Renal pelvis (tissue), 12 donors: ENCODE measurements around the gene OR11A1. TPM values are rescaled to one million over a fixed set of nuclear protein-coding genes. Genes with fewer than 3 reads are reported as not detected.

ENCODE experiments used
- DNase-seq: peaks from one replicate; pipeline ENCODE4 v3.0.0-alpha.2; 2013
- long read RNA-seq, 16 experiments: transcript quantifications; one replicate each; lab custom pipeline, GENCODE V29; 2026
- polyA plus RNA-seq, 3 donors: library from polyadenylated mRNA; unstranded; fragments of 120-200 nt; gene quantifications; one replicate each; pipeline ENCODE4 v1.2.1, GENCODE V29; 2013; ENCODE audit not compliant: insufficient read length in 3 of 3

OR11A1 gene
- polyA plus RNA-seq = not detected
- long read RNA-seq, donor 1 = 0 reads
- long read RNA-seq, donor 2 = 0 reads
- long read RNA-seq, donor 3 = 0 reads
- long read RNA-seq, donor 4 = 0 reads
- long read RNA-seq, donor 5 = 0 reads
- long read RNA-seq, donor 6 = 0 reads
- long read RNA-seq, donor 7, partial matches to known transcripts = 0 of 1 reads
- long read RNA-seq, donor 7, other reads (novel, unspliced or antisense) = 0 of 1 reads
- long read RNA-seq, donor 8 = 0 reads
- long read RNA-seq, donor 9 = 0 reads
- long read RNA-seq, donor 10 = 0 reads
- long read RNA-seq, donor 11 = 0 reads
- long read RNA-seq, donor 12 = 0 reads
- long read RNA-seq, donor 13 = 0 reads
- long read RNA-seq, donor 14 = 0 reads
- long read RNA-seq, donor 15 = 0 reads
- long read RNA-seq, donor 16 = 0 reads

DNA sequence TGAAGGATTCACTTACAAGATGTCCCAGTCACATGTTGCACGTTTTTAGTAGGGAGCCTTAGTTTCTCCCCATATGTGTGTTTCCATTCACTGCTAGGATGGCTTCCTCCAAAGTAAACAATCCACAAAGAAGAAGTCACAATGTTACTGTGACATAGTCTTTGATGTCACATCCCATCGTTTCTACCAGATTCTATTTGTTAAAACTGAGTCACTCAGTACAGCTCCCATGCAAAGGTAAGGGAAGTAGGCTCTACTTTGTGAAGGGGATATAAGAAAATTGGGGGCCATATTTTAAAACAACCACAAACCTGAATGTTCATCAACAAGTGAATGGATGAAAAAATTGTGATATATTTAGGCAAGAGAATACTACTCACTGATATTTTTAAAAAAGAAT, at the start of gene OR11A1, which contains the start of gene OR2H1:
TSS of gene OR11A1 (minus strand) at position 101 of the 400 bp plus-strand sequence. CDS start 29,430 bp downstream, outside the sequence.
TSS of gene OR2H1 (plus strand) at position 185 of the 400 bp plus-strand sequence. CDS start 4,615 bp downstream, outside the sequence.
- DNase-seq = no peak

DNA sequence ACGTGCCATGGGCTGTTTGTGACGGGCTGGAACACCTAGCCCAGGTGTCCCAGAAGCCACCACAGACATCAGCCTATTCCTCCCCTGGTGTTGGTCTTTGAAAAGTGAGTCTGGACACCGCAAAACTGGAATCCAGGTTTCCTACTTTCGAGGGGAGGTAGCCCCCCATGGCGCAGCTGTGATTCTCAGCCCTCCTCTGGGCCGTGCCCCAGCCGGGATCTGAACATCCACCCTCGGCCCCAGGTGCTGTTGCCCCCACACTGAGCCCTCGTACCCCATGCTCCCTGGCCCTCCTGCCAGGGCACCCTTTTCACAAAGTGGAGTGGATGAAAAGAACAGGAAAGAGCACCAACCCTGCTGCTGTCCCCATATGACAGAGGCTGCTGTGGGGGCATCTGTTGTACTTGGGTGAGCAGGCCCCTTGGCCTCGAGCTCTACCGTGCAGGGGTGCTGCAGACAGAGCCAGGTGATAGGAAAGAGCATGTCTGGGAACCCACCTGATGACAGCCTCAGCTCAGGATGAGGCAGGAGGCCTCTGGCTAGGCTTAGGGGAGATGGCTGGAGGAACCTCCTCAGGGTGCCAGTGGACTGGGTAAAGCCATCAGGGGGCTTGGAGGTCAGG, 49.7 kb upstream of the OR11A1 start:
- no peak for DNase-seq

- DNase-seq = no peak
Observed at GRCh38 chr6:29505808-29506207, 48.9 kb upstream of the OR11A1 start.

DNA sequence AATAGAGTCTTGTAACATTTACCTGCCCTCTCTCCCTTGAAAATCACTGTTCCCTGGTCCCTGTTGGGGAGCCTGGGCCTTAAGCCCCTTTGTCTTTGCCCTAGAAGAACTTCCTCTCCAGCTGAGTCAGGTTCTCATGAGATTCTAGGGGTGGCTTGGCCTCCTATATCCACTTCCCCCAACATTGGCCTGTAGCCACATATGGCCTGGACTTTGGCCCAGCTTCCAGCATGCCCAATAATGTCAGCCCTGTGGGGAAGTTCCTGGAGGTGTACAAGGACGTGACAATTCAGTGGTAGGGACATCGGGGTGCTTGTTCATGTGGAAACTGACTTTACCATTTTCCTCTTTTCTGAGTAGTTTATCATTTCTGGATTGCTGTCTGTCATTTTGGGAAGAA, 48.1 kb upstream of the OR11A1 start:
- no peak for DNase-seq

DNA sequence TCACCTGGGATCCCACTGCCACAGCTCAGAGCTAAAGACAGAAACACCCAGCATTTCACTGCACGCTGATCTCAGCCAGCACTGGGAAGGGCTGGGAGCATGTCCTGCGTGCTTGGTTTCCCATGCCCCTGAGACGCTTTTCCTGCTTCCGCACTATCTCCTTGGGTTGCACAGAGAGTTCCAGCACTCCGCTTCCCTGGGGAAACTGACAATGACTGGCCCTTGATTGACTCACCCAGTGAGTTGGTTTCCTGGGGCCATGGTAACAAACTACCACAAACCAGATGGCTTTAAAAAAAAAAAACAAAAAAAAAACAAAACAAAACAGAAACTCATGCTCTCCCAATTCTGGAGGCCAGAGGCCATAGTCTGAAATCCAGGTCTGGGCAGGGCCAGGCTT, 45.7 kb upstream of the OR11A1 start:
- no peak for DNase-seq

DNA sequence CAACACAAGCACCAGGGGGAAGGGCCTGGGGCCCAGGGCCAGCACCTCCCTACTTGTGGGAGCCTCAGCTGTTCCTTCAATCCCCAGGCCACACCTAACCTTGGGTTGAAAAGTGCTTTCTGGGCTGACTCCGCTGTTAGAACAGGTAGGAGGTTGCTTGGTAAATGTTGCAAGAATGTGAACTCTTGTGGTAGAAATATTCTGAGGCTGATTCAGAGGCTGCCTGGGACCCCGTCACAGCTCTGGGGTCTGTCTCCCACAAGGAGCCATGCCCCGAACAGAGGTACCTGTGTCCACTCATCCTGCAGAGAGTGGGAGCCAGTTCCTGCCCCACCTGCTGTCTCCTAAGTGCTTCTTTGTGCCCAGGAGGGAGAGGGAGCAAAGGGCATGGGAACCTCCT, 45.3 kb upstream of the OR11A1 start:
- DNase-seq = no peak

DNA sequence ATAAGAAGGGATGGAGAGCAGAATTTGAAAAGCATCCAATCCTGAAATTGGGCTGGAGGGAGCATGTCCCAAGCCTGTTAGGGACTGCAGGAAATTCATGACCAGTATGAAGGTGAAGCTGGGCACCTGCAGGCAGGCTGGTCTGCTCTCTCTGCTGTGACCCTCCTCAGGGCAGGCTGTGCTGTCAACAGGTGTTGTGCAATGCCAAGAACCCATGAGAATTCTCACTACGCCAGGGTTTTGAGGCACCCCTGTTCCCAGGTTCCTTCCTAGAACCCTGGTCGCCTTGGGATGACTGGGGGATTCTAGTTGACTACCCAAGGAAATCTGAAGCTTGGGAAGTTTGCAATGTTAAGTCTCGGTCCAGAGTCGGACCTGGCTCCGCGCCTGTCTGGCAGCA, 44.2 kb upstream of the OR11A1 start:
- no peak for DNase-seq

GRCh38 chr6:29500594-29500993, 43.7 kb upstream of the OR11A1 start:
- no peak for DNase-seq

DNA sequence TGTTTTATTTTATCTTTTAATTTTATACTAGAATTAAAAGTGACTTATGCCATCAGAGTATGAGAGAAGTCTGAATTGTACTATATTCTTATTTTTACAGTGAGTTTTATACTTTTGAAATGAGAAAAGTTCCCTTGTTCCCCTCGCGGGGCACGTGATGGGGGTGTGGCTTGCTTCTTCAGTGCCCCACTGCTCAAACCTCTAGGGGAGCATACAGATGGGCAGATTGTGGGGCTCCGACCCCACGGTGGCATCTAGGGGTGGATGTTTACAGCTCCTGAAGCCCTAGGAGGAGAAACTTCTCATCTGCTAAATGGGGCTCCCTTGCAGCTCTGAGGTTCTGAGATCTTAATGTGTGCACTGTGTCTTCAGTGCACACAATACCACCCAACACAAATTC, 42.8 kb upstream of the OR11A1 start:
- DNase-seq = no peak

DNA sequence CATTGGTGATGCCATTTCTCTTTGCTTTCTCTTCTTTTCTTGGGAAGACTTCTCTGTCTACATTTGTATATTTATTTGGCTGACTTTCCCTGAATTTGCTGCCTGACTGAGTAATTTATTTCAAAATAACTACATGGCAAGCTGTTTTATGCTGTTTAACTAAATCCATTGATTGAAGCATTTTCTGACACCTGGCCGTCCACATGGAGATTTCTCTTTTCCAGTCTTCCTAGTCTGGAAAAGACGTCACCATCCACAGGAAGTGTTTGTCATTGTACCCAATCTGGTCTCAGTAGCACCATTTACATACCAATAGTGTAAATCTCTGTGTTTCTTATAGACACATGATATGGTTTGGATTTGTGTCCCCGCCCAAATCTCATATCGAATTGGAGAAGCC, 40.1 kb upstream of the OR11A1 start:
- DNase-seq = no peak

GRCh38 chr6:29495571-29495970, 38.7 kb upstream of the OR11A1 start:
- no peak for DNase-seq

DNA sequence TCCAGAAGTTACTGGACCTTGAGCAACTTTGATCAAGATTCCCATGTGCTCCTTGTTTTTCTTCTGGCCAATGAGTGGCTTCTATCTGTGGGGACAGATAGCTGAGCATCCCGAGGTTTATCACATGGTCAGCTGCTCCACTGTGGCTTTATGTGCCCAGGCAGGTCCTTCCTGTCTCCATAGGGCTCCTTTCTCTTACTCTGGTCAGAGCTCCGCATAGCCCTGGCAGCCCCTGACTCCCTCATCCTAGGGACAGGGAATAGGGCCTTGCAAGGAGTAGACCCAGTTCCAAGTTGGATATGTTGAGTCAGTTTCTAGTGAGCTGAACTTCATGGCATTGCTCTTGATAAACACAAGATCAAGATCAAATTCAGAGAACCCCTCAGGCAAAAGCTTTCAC, 37.3 kb upstream of the OR11A1 start:
- no peak for DNase-seq

DNA sequence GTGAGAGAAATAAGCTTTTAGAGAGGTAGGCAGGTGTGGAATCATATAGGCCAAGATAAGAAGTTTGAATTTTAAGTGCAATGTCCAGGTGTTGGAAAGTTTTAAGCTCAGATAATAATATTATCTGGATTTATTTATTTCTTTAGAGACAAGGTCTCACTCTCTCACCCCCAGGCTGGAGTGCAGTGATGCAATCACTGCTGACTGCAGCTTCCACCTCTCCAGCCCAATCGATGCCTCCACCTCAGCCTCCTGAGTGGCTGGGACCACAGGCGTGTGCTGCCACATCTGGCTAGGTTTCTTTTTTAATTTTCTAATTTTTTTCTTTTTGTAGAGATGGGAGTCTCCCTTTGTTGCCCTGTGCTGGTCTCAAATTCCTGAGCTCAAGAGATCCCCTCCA, 36.4 kb upstream of the OR11A1 start:
- DNase-seq = no peak

GRCh38 chr6:29491574-29491973, 34.7 kb upstream of the OR11A1 start:
- DNase-seq = no peak

DNA sequence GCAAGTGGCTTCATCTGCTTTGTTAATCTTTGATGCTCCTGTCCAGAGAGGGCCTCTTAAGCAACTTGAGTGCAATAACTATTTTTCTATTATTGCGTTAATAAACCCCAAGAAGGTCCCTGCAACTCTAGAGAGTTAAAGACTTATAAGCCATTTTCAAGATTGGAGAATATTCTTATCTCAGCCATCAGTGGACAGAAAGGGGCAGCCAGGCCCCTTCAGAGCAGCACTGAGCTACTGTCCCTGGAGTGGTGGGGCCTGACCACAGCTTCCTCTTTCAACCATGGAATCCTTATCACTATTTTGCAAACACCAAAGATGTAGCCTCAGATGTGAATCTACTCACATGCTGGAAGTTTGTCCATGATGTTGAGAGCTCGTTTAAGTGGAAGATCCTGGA, 33.7 kb upstream of the OR11A1 start:
- DNase-seq = no peak

DNA sequence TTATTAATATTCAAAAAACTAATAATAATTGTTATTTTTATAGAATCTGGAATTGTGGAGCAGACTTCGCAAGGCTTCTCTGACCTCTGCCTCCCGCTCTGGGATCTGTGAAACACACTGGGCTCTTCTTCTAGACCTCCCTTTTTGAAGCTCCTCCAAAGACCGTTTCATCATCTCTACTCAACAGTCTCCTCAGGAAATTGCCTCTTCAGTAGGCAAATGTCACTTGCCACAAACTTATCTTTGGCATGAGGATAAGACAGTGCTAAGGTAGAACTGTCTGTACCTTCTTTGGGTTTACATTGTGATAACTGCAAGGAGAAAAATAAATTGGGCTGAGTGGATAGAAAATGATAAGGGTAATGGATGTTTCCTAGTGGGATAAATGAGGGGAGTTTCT, 33.2 kb upstream of the OR11A1 start:
- DNase-seq = no peak

- DNase-seq = no peak
Observed at GRCh38 chr6:29489286-29489685, 32.4 kb upstream of the OR11A1 start.

DNA sequence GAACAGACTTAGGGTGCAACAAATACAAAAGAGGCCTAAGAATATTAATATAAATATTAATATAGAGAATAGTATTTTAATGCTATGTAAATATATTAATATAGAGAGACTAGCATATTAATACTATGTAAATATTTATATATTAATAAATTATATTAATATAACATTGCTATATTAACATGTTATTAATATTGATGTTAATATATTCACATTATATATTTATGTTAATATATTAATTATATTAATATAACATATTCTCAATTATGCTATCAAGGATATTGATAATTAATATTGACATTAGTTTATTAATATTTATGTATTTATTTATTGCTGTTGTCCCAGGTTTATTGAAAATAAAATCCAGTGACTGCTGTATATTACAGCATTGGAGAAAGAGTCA, 32.0 kb upstream of the OR11A1 start:
- DNase-seq = no peak

GRCh38 chr6:29487660-29488059, 30.8 kb upstream of the OR11A1 start, which contains the start of gene MAS1L:
TSS of gene MAS1L (minus strand) at chr6:29487956. CDS start at chr6:29487902, 54 bp downstream.
- DNase-seq = no peak

GRCh38 chr6:29487131-29487530, 30.3 kb upstream of the OR11A1 start:
- DNase-seq = no peak

GRCh38 chr6:29486577-29486976, 29.7 kb upstream of the OR11A1 start:
- DNase-seq = no peak

DNA sequence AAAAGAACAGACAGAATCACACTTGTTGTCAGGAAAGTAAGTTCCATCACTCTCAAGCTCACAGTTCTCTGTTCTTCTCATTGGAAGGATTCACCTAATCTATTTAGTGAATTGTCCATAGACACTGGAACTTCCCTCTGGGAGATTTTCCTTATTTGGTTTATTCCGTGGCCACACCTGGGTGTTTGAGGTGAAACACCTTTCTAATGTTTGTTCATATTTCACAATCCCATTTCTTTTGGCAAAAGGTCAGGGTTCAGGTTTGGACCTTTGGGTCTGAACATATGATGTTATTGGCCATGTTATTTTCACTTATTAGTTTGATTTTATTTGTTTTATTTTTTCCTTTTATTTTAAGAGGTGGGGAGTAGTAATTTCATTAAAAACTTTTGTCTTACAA, 26.9 kb upstream of the OR11A1 start:
- no peak for DNase-seq

DNA sequence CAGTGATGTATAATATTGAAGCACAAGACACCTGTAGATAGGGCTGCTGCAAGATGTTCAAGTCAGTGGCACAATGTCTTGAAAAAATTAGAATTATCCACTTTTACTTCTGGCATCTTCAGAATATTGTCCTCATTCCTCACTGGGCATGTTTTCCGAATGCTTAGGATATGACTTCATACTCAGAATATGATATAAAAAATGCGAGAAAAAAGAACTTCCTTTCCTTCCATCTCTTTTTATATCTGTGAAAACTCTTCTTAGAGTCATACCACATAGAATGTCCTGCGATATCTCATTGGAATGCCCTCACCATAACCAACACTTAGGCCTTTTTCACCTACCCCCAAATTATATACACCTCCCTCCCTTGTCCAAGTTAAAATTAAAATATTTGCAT, 26.3 kb upstream of the OR11A1 start:
- DNase-seq = no peak

- DNase-seq = no peak
Observed at GRCh38 chr6:29479560-29479959, 22.7 kb upstream of the OR11A1 start.
